HG03095 (cell line): ENCODE data around the gene DAB1.
"Not testable (repeated sequence)": the region's sequence is repeated elsewhere in the genome, so short reads cannot be mapped to it uniquely, and the experiment has no call there.

ENCODE experiments used
- ATAC-seq: cut with Tn5 transposase; IDR thresholded peaks from one replicate; pipeline ENCODE4 v1.9.1; 2021; ENCODE audit warnings: moderate library complexity; ENCODE audit not compliant: unreplicated experiment

Gene DAB1

GRCh38 chr1:57232500-57232899, 191.4 kb downstream of the DAB1 start:
- ATAC-seq: no peak

- no peak for ATAC-seq
Observed at GRCh38 chr1:57229998-57230397, 193.9 kb downstream of the DAB1 start.

GRCh38 chr1:57229076-57229475, 194.8 kb downstream of the DAB1 start:
- ATAC-seq: no peak

GRCh38 chr1:57222801-57223200, 201.1 kb downstream of the DAB1 start:
- ATAC-seq: no peak

GRCh38 chr1:57222307-57222706, 201.6 kb downstream of the DAB1 start:
- ATAC-seq: no peak

- not testable (repeated sequence) for ATAC-seq
Observed at GRCh38 chr1:57220905-57221304, 203.0 kb downstream of the DAB1 start.

- no peak for ATAC-seq
Observed at GRCh38 chr1:57218487-57219079, 205.3 kb downstream of the DAB1 start.

- no peak for ATAC-seq
Observed at GRCh38 chr1:57217905-57218304, 206.0 kb downstream of the DAB1 start.

GRCh38 chr1:57214951-57215575, 208.8 kb downstream of the DAB1 start:
- no peak for ATAC-seq

- ATAC-seq: no peak
Observed at GRCh38 chr1:57210881-57211280, 213.0 kb downstream of the DAB1 start.

- ATAC-seq: no peak
Observed at GRCh38 chr1:57209495-57209894, 214.4 kb downstream of the DAB1 start.

GRCh38 chr1:57208741-57209302, 215.0 kb downstream of the DAB1 start:
- no peak for ATAC-seq

GRCh38 chr1:57206038-57206437, 217.8 kb downstream of the DAB1 start:
- ATAC-seq: no peak

GRCh38 chr1:57204942-57205787, 218.7 kb downstream of the DAB1 start:
- ATAC-seq: no peak

- no peak for ATAC-seq
Observed at GRCh38 chr1:57204091-57204490, 219.8 kb downstream of the DAB1 start.

- no peak for ATAC-seq
Observed at GRCh38 chr1:57202241-57202640, 221.6 kb downstream of the DAB1 start.

- no peak for ATAC-seq
Observed at GRCh38 chr1:57198912-57199311, 224.9 kb downstream of the DAB1 start.

- no peak for ATAC-seq
Observed at GRCh38 chr1:57195436-57195941, 228.4 kb downstream of the DAB1 start.

- no peak for ATAC-seq
Observed at GRCh38 chr1:57192222-57192621, 231.6 kb downstream of the DAB1 start.

- no peak for ATAC-seq
Observed at GRCh38 chr1:57190898-57191297, 233.0 kb downstream of the DAB1 start.

- ATAC-seq: no peak
Observed at GRCh38 chr1:57188168-57188567, 235.7 kb downstream of the DAB1 start.

GRCh38 chr1:57186455-57186854, 237.4 kb downstream of the DAB1 start:
- no peak for ATAC-seq
